GM18511 (cell line): ENCODE data around the gene SLC17A7.

Experiments
- ATAC-seq: cut with Tn5 transposase; IDR thresholded peaks from one replicate; pipeline ENCODE4 v1.9.1; 2021; ENCODE audit warnings: mild to moderate bottlenecking, moderate library complexity; ENCODE audit not compliant: unreplicated experiment

The SLC17A7 gene

GRCh38 chr19:49383599-49383998 is 57.7 kb downstream of the SLC17A7 start:
- no peak for ATAC-seq

GRCh38 chr19:49382639-49383038 is 58.7 kb downstream of the SLC17A7 start:
- ATAC-seq, result no peak

- ATAC-seq, result no peak
Measured at GRCh38 chr19:49380391-49380790, 60.9 kb downstream of the SLC17A7 start.
